ENCODE data around the gene NCOA7.

DNA sequence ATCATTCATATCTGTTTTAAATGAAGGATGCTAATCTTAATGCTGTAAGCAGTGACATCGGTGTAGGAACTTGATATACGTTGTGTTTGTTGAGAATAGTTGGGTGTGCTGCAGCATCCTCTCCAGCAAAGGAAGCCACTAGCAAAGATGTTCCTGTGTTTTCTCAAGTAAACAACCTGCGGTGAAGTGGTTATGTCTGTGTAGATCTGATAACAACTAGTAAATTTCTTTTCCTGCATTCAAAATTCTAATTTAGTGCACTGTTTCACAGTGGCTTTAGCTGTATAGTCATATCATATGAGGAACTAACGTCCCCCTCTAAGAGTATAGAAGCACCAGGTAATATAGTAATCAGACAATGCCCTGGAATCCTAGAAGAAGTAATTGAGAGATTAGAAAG lies 38.7 kb downstream of the NCOA7 start:
- TF ChIP-seq, protein P1, sequence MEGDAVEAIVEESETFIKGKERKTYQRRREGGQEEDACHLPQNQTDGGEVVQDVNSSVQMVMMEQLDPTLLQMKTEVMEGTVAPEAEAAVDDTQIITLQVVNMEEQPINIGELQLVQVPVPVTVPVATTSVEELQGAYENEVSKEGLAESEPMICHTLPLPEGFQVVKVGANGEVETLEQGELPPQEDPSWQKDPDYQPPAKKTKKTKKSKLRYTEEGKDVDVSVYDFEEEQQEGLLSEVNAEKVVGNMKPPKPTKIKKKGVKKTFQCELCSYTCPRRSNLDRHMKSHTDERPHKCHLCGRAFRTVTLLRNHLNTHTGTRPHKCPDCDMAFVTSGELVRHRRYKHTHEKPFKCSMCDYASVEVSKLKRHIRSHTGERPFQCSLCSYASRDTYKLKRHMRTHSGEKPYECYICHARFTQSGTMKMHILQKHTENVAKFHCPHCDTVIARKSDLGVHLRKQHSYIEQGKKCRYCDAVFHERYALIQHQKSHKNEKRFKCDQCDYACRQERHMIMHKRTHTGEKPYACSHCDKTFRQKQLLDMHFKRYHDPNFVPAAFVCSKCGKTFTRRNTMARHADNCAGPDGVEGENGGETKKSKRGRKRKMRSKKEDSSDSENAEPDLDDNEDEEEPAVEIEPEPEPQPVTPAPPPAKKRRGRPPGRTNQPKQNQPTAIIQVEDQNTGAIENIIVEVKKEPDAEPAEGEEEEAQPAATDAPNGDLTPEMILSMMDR (IDR thresholded peaks at IDR 0.05) = no peak
- TF ChIP-seq POLR2A (IDR thresholded peaks at IDR 0.05) = no peak
- no peak for TF ChIP-seq EP300 (IDR thresholded peaks at IDR 0.05)
